HEK293 (cell line): ENCODE data around the gene TH.

Source experiments
- CTCF ChIA-PET: fragments of 350-600 bp; formaldehyde crosslinking; extraction: SDS; loops from one replicate; lab custom pipeline; 2021; ENCODE audit warnings: antibody characterized with exemption; lab: Yijun Ruan, JAX
- POLR2A ChIA-PET: fragments of 300-600 bp; formaldehyde crosslinking; extraction: SDS; loops from one replicate; lab custom pipeline; 2020; ENCODE audit warnings: antibody characterized with exemption, inconsistent platforms; lab: Yijun Ruan, JAX
- H3K27ac ChIP-seq: fragments of 200-500 bp; sonication (Bioruptor generic); 2 replicates; pipeline ENCODE4 v1.5.1; 2014; ENCODE audit warnings: low read depth, low read length, control low read depth, inconsistent platforms; ENCODE audit errors: extremely low read depth
- H3K36me3 ChIP-seq, 2 experiments: fragments of 200-500 bp in 1 of 2; sonication (Bioruptor generic) in 1 of 2; 1 replicate in 1 of 2; 2 replicates in 1 of 2; pipeline ENCODE4 v1.5.1; 2014 to 2017; ENCODE audit warnings: inconsistent platforms in 2 of 2, low read length in 2 of 2; ENCODE audit not compliant: control insufficient read depth in 2 of 2, insufficient read depth in 1 of 2
- H3K4me1 ChIP-seq: fragments of 200-500 bp; sonication (Bioruptor generic); 2 replicates; pipeline ENCODE4 v1.5.1; 2014; ENCODE audit warnings: mild to moderate bottlenecking, low read length, inconsistent platforms; ENCODE audit not compliant: control insufficient read depth, insufficient read depth
- H3K4me3 ChIP-seq: 2 replicates; pipeline ENCODE4 v1.5.1; 2011; ENCODE audit warnings: low read depth, mild to moderate bottlenecking, control low read depth, low read length, moderate library complexity
- H3K9me3 ChIP-seq: fragments of 200-500 bp; sonication (Bioruptor generic); 2 replicates; pipeline ENCODE4 v1.5.1; 2014; ENCODE audit warnings: low read depth, low read length, inconsistent platforms; ENCODE audit not compliant: control insufficient read depth, insufficient read depth
- FEZF1 ChIP-seq: fragments of 450-650 bp; formaldehyde crosslinking; IDR thresholded peaks from 2 replicates; pipeline ENCODE4 v1.5.1; 2016; ENCODE audit warnings: missing biosample characterization, missing genetic modification characterization
- GLI4 ChIP-seq: fragments of 450-650 bp; formaldehyde crosslinking; IDR thresholded peaks from 2 replicates; pipeline ENCODE4 v1.5.1; 2016; ENCODE audit warnings: missing biosample characterization, missing genetic modification characterization
- PRDM1 ChIP-seq: fragments of 450-650 bp; formaldehyde crosslinking; IDR thresholded peaks from 2 replicates; pipeline ENCODE4; 2016; ENCODE audit warnings: missing biosample characterization, missing genetic modification characterization
- YY2 ChIP-seq: fragments of 450-650 bp; formaldehyde crosslinking; IDR thresholded peaks from 2 replicates; pipeline ENCODE4 v1.5.1; 2016; ENCODE audit warnings: missing biosample characterization, missing genetic modification characterization
- ZBTB21 ChIP-seq: fragments of 450-650 bp; formaldehyde crosslinking; IDR thresholded peaks from 2 replicates; pipeline ENCODE4 v1.5.1; 2017; ENCODE audit warnings: missing biosample characterization, missing genetic modification characterization
- ZBTB48 ChIP-seq: fragments of 450-650 bp; formaldehyde crosslinking; IDR thresholded peaks from 2 replicates; pipeline ENCODE4 v1.5.1; 2016; ENCODE audit warnings: missing biosample characterization, missing genetic modification characterization
- ZBTB8A ChIP-seq: fragments of 450-650 bp; formaldehyde crosslinking; IDR thresholded peaks from 2 replicates; pipeline ENCODE4 v1.5.1; 2016; ENCODE audit warnings: missing biosample characterization, missing genetic modification characterization
- ZFP3 ChIP-seq: fragments of 450-650 bp; formaldehyde crosslinking; IDR thresholded peaks from 2 replicates; pipeline ENCODE4 v1.5.1; 2016; ENCODE audit warnings: low read depth, missing biosample characterization, missing genetic modification characterization
- ZNF174 ChIP-seq: fragments of 450-650 bp; formaldehyde crosslinking; IDR thresholded peaks from 2 replicates; pipeline ENCODE4 v1.5.0; 2017; ENCODE audit warnings: missing biosample characterization, mild to moderate bottlenecking, missing genetic modification characterization
- ZNF175 ChIP-seq: fragments of 450-650 bp; formaldehyde crosslinking; IDR thresholded peaks from 2 replicates; pipeline ENCODE4 v1.5.1; 2016; ENCODE audit warnings: missing biosample characterization, missing genetic modification characterization
- ZNF266 ChIP-seq: fragments of 450-650 bp; formaldehyde crosslinking; IDR thresholded peaks from 2 replicates; pipeline ENCODE4 v1.5.1; 2016; ENCODE audit warnings: missing biosample characterization, missing genetic modification characterization, low read depth
- ZNF292 ChIP-seq: fragments of 450-650 bp; formaldehyde crosslinking; IDR thresholded peaks from 2 replicates; pipeline ENCODE4 v1.5.1; 2016; ENCODE audit warnings: low read depth, missing biosample characterization, missing genetic modification characterization, borderline replicate concordance
- ZNF341 ChIP-seq: fragments of 450-650 bp; formaldehyde crosslinking; IDR thresholded peaks from 2 replicates; pipeline ENCODE4; 2016; ENCODE audit warnings: low read depth, missing biosample characterization, missing genetic modification characterization
- ZNF521 ChIP-seq: fragments of 450-650 bp; formaldehyde crosslinking; IDR thresholded peaks from 2 replicates; pipeline ENCODE4 v1.5.1; 2017; ENCODE audit warnings: missing biosample characterization, mild to moderate bottlenecking, missing genetic modification characterization
- ZNF658 ChIP-seq: fragments of 450-650 bp; formaldehyde crosslinking; IDR thresholded peaks from 2 replicates; pipeline ENCODE4; 2016; ENCODE audit warnings: missing biosample characterization, missing genetic modification characterization
- ZNF777 ChIP-seq: fragments of 450-650 bp; formaldehyde crosslinking; IDR thresholded peaks from 2 replicates; pipeline ENCODE4 v1.5.1; 2017; ENCODE audit warnings: missing biosample characterization, missing genetic modification characterization, borderline replicate concordance
- TF ChIP-seq, protein P1 (sequence below): sonication (generic); formaldehyde crosslinking; IDR thresholded peaks from 2 replicates; pipeline ENCODE4 v1.8.1; 2022; ENCODE audit warnings: mild to moderate bottlenecking, moderate library complexity, missing genetic modification reagents
- TF ChIP-seq, protein P2 (sequence below): fragments of 450-650 bp; formaldehyde crosslinking; IDR thresholded peaks from 2 replicates; pipeline ENCODE4 v1.5.1; 2016; ENCODE audit warnings: missing biosample characterization, missing genetic modification characterization
- TF ChIP-seq, protein P3 (sequence below): fragments of 450-650 bp; formaldehyde crosslinking; IDR thresholded peaks from 2 replicates; pipeline ENCODE4 v1.5.1; 2016; ENCODE audit warnings: missing biosample characterization, missing genetic modification characterization
- TF ChIP-seq, protein P4 (sequence below): fragments of 450-650 bp; formaldehyde crosslinking; IDR thresholded peaks from 2 replicates; pipeline ENCODE4 v1.5.1; 2017; ENCODE audit warnings: missing biosample characterization, missing genetic modification characterization

Gene TH

DNA sequence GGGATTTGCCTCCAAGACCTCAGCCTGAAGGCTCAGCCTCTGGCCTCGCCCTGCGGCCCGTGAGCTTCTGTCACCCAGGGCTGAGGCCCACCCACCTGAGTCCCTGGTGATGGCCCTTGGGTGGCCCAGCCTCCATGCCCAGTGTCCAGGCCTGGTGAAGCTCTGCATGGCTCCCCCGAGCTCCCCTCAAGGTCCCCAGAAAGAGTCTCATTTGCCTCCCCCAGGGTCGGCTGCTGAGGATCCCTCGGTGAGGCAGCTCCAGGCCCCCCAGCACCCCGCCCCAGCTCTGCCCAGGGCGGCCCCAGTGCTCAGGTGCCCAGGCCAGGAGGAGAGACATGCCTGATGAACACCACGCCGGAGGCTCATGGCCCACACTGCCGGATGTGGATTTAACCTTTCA lies 2.1 kb upstream of the TH start:
- no peak overlapping the region for H3K27ac ChIP-seq
- H3K4me3 ChIP-seq: no peak overlapping the region
- CTCF ChIA-PET: interaction anchor here (0.6 to 1.1 kb wide), 7 partner anchors 13 to 280 kb away, joined by 3 to 4 read pairs (median 3); no protein-coding TSS in a partner anchor
- POLR2A ChIA-PET: no interaction called here
- no peak for TF ChIP-seq ZNF777 (tag by site-specific recombination)
- no peak for TF ChIP-seq FEZF1 (tag by site-specific recombination)
- no peak for TF ChIP-seq ZBTB48 (tag by site-specific recombination)
- no peak for TF ChIP-seq ZBTB8A (tag by site-specific recombination)
- TF ChIP-seq PRDM1 (tag by site-specific recombination): no peak
- no peak for TF ChIP-seq ZNF292
- TF ChIP-seq ZNF266 (tag by site-specific recombination): no peak
- TF ChIP-seq ZBTB21 (tag by site-specific recombination): no peak
- no peak for TF ChIP-seq ZNF658
- TF ChIP-seq, protein P1, sequence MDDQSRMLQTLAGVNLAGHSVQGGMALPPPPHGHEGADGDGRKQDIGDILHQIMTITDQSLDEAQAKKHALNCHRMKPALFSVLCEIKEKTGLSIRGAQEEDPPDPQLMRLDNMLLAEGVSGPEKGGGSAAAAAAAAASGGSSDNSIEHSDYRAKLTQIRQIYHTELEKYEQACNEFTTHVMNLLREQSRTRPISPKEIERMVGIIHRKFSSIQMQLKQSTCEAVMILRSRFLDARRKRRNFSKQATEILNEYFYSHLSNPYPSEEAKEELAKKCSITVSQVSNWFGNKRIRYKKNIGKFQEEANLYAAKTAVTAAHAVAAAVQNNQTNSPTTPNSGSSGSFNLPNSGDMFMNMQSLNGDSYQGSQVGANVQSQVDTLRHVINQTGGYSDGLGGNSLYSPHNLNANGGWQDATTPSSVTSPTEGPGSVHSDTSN (CRISPR knock-in tag): no peak
- TF ChIP-seq, protein P2, sequence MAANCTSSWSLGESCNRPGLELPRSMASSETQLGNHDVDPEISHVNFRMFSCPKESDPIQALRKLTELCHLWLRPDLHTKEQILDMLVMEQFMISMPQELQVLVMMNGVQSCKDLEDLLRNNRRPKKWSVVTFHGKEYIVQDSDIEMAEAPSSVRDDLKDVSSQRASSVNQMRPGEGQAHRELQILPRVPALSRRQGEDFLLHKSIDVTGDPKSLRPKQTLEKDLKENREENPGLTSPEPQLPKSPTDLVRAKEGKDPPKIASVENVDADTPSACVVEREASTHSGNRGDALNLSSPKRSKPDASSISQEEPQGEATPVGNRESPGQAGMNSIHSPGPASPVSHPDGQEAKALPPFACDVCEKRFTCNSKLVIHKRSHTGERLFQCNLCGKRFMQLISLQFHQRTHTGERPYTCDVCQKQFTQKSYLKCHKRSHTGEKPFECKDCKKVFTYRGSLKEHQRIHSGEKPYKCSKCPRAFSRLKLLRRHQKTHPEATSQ (tag by site-specific recombination): no peak
- no peak for TF ChIP-seq ZNF175 (tag by site-specific recombination)
- no peak for TF ChIP-seq GLI4 (tag by site-specific recombination)
- no peak for TF ChIP-seq ZNF521 (tag by site-specific recombination)
- no peak for TF ChIP-seq ZNF341
- no peak for TF ChIP-seq YY2 (tag by site-specific recombination)
- TF ChIP-seq, protein P3, sequence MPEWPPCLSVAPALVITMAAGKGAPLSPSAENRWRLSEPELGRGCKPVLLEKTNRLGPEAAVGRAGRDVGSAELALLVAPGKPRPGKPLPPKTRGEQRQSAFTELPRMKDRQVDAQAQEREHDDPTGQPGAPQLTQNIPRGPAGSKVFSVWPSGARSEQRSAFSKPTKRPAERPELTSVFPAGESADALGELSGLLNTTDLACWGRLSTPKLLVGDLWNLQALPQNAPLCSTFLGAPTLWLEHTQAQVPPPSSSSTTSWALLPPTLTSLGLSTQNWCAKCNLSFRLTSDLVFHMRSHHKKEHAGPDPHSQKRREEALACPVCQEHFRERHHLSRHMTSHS: no peak
- TF ChIP-seq, protein P4, sequence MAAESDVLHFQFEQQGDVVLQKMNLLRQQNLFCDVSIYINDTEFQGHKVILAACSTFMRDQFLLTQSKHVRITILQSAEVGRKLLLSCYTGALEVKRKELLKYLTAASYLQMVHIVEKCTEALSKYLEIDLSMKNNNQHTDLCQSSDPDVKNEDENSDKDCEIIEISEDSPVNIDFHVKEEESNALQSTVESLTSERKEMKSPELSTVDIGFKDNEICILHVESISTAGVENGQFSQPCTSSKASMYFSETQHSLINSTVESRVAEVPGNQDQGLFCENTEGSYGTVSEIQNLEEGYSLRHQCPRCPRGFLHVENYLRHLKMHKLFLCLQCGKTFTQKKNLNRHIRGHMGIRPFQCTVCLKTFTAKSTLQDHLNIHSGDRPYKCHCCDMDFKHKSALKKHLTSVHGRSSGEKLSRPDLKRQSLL: no peak
- no peaks in the 10 kb centered on the region for H3K9me3 ChIP-seq
- no peaks in the 10 kb centered on the region for H3K4me1 ChIP-seq
- no peaks in the 10 kb centered on the region for H3K36me3 ChIP-seq

DNA sequence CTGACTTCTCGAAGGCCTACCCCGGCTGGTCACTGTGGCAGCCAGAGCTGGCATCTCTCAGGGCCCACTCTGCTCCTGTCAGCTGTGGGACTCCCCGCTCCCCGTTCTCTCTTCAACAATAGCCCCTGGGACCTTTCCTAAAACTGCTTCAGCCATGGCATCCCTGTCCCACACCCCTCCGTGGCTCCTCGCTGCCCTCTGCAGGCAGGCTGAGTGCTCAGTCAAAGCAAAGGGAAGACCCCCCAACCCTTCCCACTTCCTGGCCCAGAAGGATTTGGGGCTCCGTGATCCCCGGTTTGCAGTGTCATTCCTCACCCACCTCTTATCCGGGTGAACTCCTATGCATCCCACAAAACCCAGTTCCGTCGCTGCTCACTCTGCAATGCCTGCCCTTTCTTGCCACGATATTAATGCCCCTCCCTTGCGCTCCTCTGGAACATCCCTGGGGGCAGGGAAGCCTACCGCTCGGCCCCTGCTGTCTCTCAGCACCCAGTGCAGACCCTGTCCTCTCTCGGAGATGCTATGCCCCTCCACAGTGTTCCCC lies 1.6 kb upstream of the TH start:
- Histone ChIP-seq H3K4me1 (no peaks in the 10 kb centered on the region), H3K27ac (no peak overlapping the region), H3K9me3 (no peaks in the 10 kb centered on the region), H3K36me3 (no peaks in the 10 kb centered on the region), H3K4me3 (no peak overlapping the region)
- POLR2A ChIA-PET: no interaction called here
- TF ChIP-seq ZNF174 (tag by site-specific recombination): no peak
- peak; percentile 87 for TF ChIP-seq ZFP3 (tag by site-specific recombination)
- CTCF ChIA-PET: interaction anchor here (0.6 to 1.1 kb wide), 4 partner anchors 10 to 281 kb away, joined by 3 to 4 read pairs (median 4); no protein-coding TSS in a partner anchor
